ENCODE data around the gene ANKS1B.

Gene ANKS1B

GRCh38 chr12:99875081-99875480 lies 109.7 kb downstream of the ANKS1B start:
- intact Hi-C loops (cut with micrococcal nuclease) = no loop called here
- H3K36me3 Mint-ChIP-seq (ENCODE audit: low read depth) = no peaks in the 10 kb centered on the region
- no peaks in the 10 kb centered on the region for H3K9me3 Mint-ChIP-seq
- no peaks in the 10 kb centered on the region for H3K4me1 Mint-ChIP-seq (ENCODE audit: low read depth)
- no peak overlapping the region for H3K4me3 Mint-ChIP-seq
- no peaks in the 10 kb centered on the region for H3K27me3 Mint-ChIP-seq
- H3K27ac Mint-ChIP-seq = no peak overlapping the region

- Mint-ChIP-seq H3K27me3 (no peaks in the 10 kb centered on the region), H3K36me3 (ENCODE audit: low read depth) (no peaks in the 10 kb centered on the region), H3K4me1 (ENCODE audit: low read depth) (no peaks in the 10 kb centered on the region), H3K9me3 (no peaks in the 10 kb centered on the region), H3K4me3 (no peak overlapping the region), H3K27ac (no peak overlapping the region)
- intact Hi-C loops (cut with micrococcal nuclease) = no loop called here
Measured at GRCh38 chr12:99870085-99870484, 114.7 kb downstream of the ANKS1B start.

- H3K36me3 Mint-ChIP-seq (ENCODE audit: low read depth) = no peaks in the 10 kb centered on the region
- no peaks in the 10 kb centered on the region for H3K9me3 Mint-ChIP-seq
- H3K27me3 Mint-ChIP-seq = no peaks in the 10 kb centered on the region
- intact Hi-C loops (cut with micrococcal nuclease) = no loop called here
- H3K27ac Mint-ChIP-seq = no peak overlapping the region
- H3K4me3 Mint-ChIP-seq = no peak overlapping the region
- no peaks in the 10 kb centered on the region for H3K4me1 Mint-ChIP-seq (ENCODE audit: low read depth)
Measured at GRCh38 chr12:99861731-99862130, 123.0 kb downstream of the ANKS1B start.

- Mint-ChIP-seq H3K36me3 (ENCODE audit: low read depth) (no peaks in the 10 kb centered on the region), H3K27ac (no peak overlapping the region), H3K9me3 (peaks cover 10% of the 10 kb centered on the region)
Measured at GRCh38 chr12:99859126-99859525, 125.6 kb downstream of the ANKS1B start.

GRCh38 chr12:99852666-99853065 lies 132.1 kb downstream of the ANKS1B start:
- H3K36me3 Mint-ChIP-seq (ENCODE audit: low read depth) = no peaks in the 10 kb centered on the region
- intact Hi-C loops (cut with micrococcal nuclease) = no loop called here
- no peak overlapping the region for H3K4me3 Mint-ChIP-seq
- peaks cover 17% of the 10 kb centered on the region for H3K9me3 Mint-ChIP-seq
- H3K4me1 Mint-ChIP-seq (ENCODE audit: low read depth) = no peaks in the 10 kb centered on the region
- no peak overlapping the region for H3K27ac Mint-ChIP-seq
- no peaks in the 10 kb centered on the region for H3K27me3 Mint-ChIP-seq

More at GRCh38 chr12:99859126-99859525, 125.6 kb downstream of the ANKS1B start:
- H3K4me1 Mint-ChIP-seq (ENCODE audit: low read depth) = no peaks in the 10 kb centered on the region
- H3K27me3 Mint-ChIP-seq = no peaks in the 10 kb centered on the region
- H3K4me3 Mint-ChIP-seq = no peak overlapping the region
- intact Hi-C loops (cut with micrococcal nuclease) = no loop called here

- H3K27ac Mint-ChIP-seq = no peak overlapping the region
- no peaks in the 10 kb centered on the region for H3K4me1 Mint-ChIP-seq (ENCODE audit: low read depth)
Measured at GRCh38 chr12:99847936-99848335, 136.8 kb downstream of the ANKS1B start.

GRCh38 chr12:99834710-99835109 lies 150.0 kb downstream of the ANKS1B start:
- Mint-ChIP-seq H3K9me3 (no peaks in the 10 kb centered on the region), H3K27me3 (no peaks in the 10 kb centered on the region), H3K36me3 (ENCODE audit: low read depth) (no peaks in the 10 kb centered on the region), H3K4me3 (no peak overlapping the region), H3K4me1 (ENCODE audit: low read depth) (no peaks in the 10 kb centered on the region), H3K27ac (no peak overlapping the region)
- intact Hi-C loops (cut with micrococcal nuclease) = no loop called here

More at GRCh38 chr12:99847936-99848335, 136.8 kb downstream of the ANKS1B start:
- intact Hi-C loops (cut with micrococcal nuclease) = no loop called here
- Mint-ChIP-seq H3K27me3 (no peaks in the 10 kb centered on the region), H3K36me3 (ENCODE audit: low read depth) (no peaks in the 10 kb centered on the region), H3K4me3 (no peak overlapping the region), H3K9me3 (peaks cover 14% of the 10 kb centered on the region)

- Mint-ChIP-seq H3K36me3 (ENCODE audit: low read depth) (no peaks in the 10 kb centered on the region), H3K4me3 (no peak overlapping the region), H3K27me3 (no peaks in the 10 kb centered on the region)
Measured at GRCh38 chr12:99833397-99833796, 151.3 kb downstream of the ANKS1B start.

GRCh38 chr12:99824900-99825542 lies 159.7 kb downstream of the ANKS1B start:
- Mint-ChIP-seq H3K4me1 (ENCODE audit: low read depth) (no peaks in the 10 kb centered on the region), H3K27ac (no peak overlapping the region), H3K4me3 (no peak overlapping the region), H3K36me3 (ENCODE audit: low read depth) (no peaks in the 10 kb centered on the region), H3K9me3 (no peaks in the 10 kb centered on the region), H3K27me3 (no peaks in the 10 kb centered on the region)
- intact Hi-C loops (cut with micrococcal nuclease) = no loop called here

More at GRCh38 chr12:99833397-99833796, 151.3 kb downstream of the ANKS1B start:
- intact Hi-C loops (cut with micrococcal nuclease) = no loop called here
- H3K4me1 Mint-ChIP-seq (ENCODE audit: low read depth) = no peaks in the 10 kb centered on the region
- no peak overlapping the region for H3K27ac Mint-ChIP-seq
- no peaks in the 10 kb centered on the region for H3K9me3 Mint-ChIP-seq

- intact Hi-C loops (cut with micrococcal nuclease) = no loop called here
- Mint-ChIP-seq H3K36me3 (ENCODE audit: low read depth) (no peaks in the 10 kb centered on the region), H3K9me3 (no peaks in the 10 kb centered on the region), H3K4me1 (ENCODE audit: low read depth) (no peaks in the 10 kb centered on the region), H3K27ac (no peak overlapping the region), H3K27me3 (no peaks in the 10 kb centered on the region), H3K4me3 (no peak overlapping the region)
Measured at GRCh38 chr12:99822273-99822672, 162.5 kb downstream of the ANKS1B start.

GRCh38 chr12:99810718-99811593 lies 173.8 kb downstream of the ANKS1B start:
- Mint-ChIP-seq H3K27ac (no peak overlapping the region), H3K9me3 (no peaks in the 10 kb centered on the region), H3K4me3 (no peak overlapping the region), H3K36me3 (ENCODE audit: low read depth) (no peaks in the 10 kb centered on the region), H3K27me3 (no peaks in the 10 kb centered on the region), H3K4me1 (ENCODE audit: low read depth) (no peaks in the 10 kb centered on the region)
- intact Hi-C loops (cut with micrococcal nuclease) = no loop called here

GRCh38 chr12:99809909-99810308 lies 174.8 kb downstream of the ANKS1B start:
- Mint-ChIP-seq H3K4me1 (ENCODE audit: low read depth) (no peaks in the 10 kb centered on the region), H3K9me3 (no peaks in the 10 kb centered on the region), H3K27me3 (no peaks in the 10 kb centered on the region), H3K36me3 (ENCODE audit: low read depth) (no peaks in the 10 kb centered on the region), H3K4me3 (no peak overlapping the region), H3K27ac (no peak overlapping the region)
- intact Hi-C loops (cut with micrococcal nuclease) = no loop called here

- H3K27me3 Mint-ChIP-seq = no peaks in the 10 kb centered on the region
Measured at GRCh38 chr12:99806304-99806703, 178.4 kb downstream of the ANKS1B start.

GRCh38 chr12:99804715-99805114 lies 180.0 kb downstream of the ANKS1B start:
- Mint-ChIP-seq H3K4me3 (no peak overlapping the region), H3K27me3 (no peaks in the 10 kb centered on the region), H3K36me3 (ENCODE audit: low read depth) (no peaks in the 10 kb centered on the region), H3K9me3 (no peaks in the 10 kb centered on the region), H3K4me1 (ENCODE audit: low read depth) (no peaks in the 10 kb centered on the region), H3K27ac (no peak overlapping the region)
- intact Hi-C loops (cut with micrococcal nuclease) = no loop called here

More at GRCh38 chr12:99806304-99806703, 178.4 kb downstream of the ANKS1B start:
- H3K36me3 Mint-ChIP-seq (ENCODE audit: low read depth) = no peaks in the 10 kb centered on the region
- no peaks in the 10 kb centered on the region for H3K9me3 Mint-ChIP-seq
- no peak overlapping the region for H3K27ac Mint-ChIP-seq
- intact Hi-C loops (cut with micrococcal nuclease) = no loop called here
- no peaks in the 10 kb centered on the region for H3K4me1 Mint-ChIP-seq (ENCODE audit: low read depth)
- H3K4me3 Mint-ChIP-seq = no peak overlapping the region

All from dendritic cell treated with granulocyte-macrophage colony-stimulating factor and Interleukin-4, amounts not matched to agents 40 ng/mL and 50 ng/mL, for 4 days (primary cell).